H9 (cell line): ENCODE measurements around the gene AASDH. TPM values are rescaled to one million over a fixed set of nuclear protein-coding genes. Genes with fewer than 3 reads are reported as not detected.
A peak's percentile ranks its signal among the peaks of the same experiment; 100 is the strongest.

Experiments used
- DNase-seq: peaks from one replicate; pipeline ENCODE4 v3.0.0-alpha.2; 2017
- H2AFZ ChIP-seq: one replicate; pipeline ENCODE4 v1.6.1; 2013; ENCODE audit warnings: mild to moderate bottlenecking, low read length, control low read depth, moderate library complexity
- H2AK5ac ChIP-seq: 2 replicates; pipeline ENCODE4 v1.6.1; 2013; ENCODE audit warnings: low read length, control low read depth, mixed read lengths; ENCODE audit not compliant: insufficient read length
- H2BK120ac ChIP-seq: one replicate; pipeline ENCODE4 v1.6.1; 2013; ENCODE audit warnings: low read depth, mild to moderate bottlenecking, low read length, control low read depth, inconsistent platforms; ENCODE audit not compliant: poor library complexity, severe bottlenecking
- H2BK12ac ChIP-seq: 2 replicates; pipeline ENCODE4 v1.6.1; 2013; ENCODE audit warnings: low read length, control low read depth, mixed read lengths, low read depth; ENCODE audit not compliant: insufficient read length
- H2BK15ac ChIP-seq: 2 replicates; pipeline ENCODE4 v1.6.1; 2013; ENCODE audit warnings: low read depth, low read length, control low read depth
- H2BK20ac ChIP-seq: one replicate; pipeline ENCODE4 v1.6.1; 2013; ENCODE audit warnings: low read depth, mild to moderate bottlenecking, low read length, control low read depth, inconsistent platforms; ENCODE audit not compliant: poor library complexity, severe bottlenecking
- H2BK5ac ChIP-seq: 2 replicates; pipeline ENCODE4 v1.6.1; 2013; ENCODE audit warnings: low read length, control low read depth, mixed read lengths; ENCODE audit not compliant: insufficient read length
- H3K14ac ChIP-seq: 2 replicates; pipeline ENCODE4 v1.6.1; 2013; ENCODE audit warnings: low read length, control low read depth; ENCODE audit not compliant: insufficient read depth
- H3K18ac ChIP-seq: 2 replicates; pipeline ENCODE4 v1.6.1; 2013; ENCODE audit warnings: low read depth, mild to moderate bottlenecking, mixed read lengths, low read length, control low read depth; ENCODE audit not compliant: insufficient read length
- H3K23ac ChIP-seq: 2 replicates; pipeline ENCODE4 v1.6.1; 2013; ENCODE audit warnings: low read length, control low read depth, mixed read lengths, low read depth; ENCODE audit not compliant: insufficient read length
- H3K23me2 ChIP-seq: 2 replicates; pipeline ENCODE4 v1.6.1; 2013; ENCODE audit warnings: low read depth, mild to moderate bottlenecking, mixed read lengths, low read length, control low read depth; ENCODE audit not compliant: insufficient read length, poor library complexity, severe bottlenecking
- H3K27ac ChIP-seq: 2 replicates; pipeline ENCODE4 v1.5.1; 2013; ENCODE audit warnings: low read length, control low read depth, mixed read lengths, low read depth; ENCODE audit not compliant: insufficient read length
- H3K27me3 ChIP-seq: 2 replicates; pipeline ENCODE4 v1.6.1; 2013; ENCODE audit warnings: low read length, control low read depth, inconsistent platforms; ENCODE audit not compliant: insufficient read depth
- H3K4ac ChIP-seq: 2 replicates; pipeline ENCODE4 v1.6.1; 2013; ENCODE audit warnings: low read depth, mild to moderate bottlenecking, control low read depth, inconsistent platforms, low read length, moderate library complexity
- H3K4me1 ChIP-seq: 2 replicates; pipeline ENCODE4 v1.6.1; 2013; ENCODE audit warnings: low read length, control low read depth, inconsistent platforms; ENCODE audit not compliant: insufficient read depth
- H3K4me2 ChIP-seq: 2 replicates; pipeline ENCODE4 v1.6.1; 2013; ENCODE audit warnings: low read length, control low read depth, mixed read lengths; ENCODE audit not compliant: insufficient read length, insufficient read depth
- H3K56ac ChIP-seq: 2 replicates; pipeline ENCODE4 v1.6.1; 2013; ENCODE audit warnings: low read depth, mild to moderate bottlenecking, mixed read lengths, low read length, control low read depth; ENCODE audit not compliant: insufficient read length
- H3K79me1 ChIP-seq: 2 replicates; pipeline ENCODE4 v1.6.1; 2013; ENCODE audit warnings: low read depth, mild to moderate bottlenecking, moderate library complexity, low read length, control low read depth, inconsistent platforms; ENCODE audit not compliant: insufficient read depth, poor library complexity, severe bottlenecking
- H3K79me2 ChIP-seq: 2 replicates; pipeline ENCODE4 v1.6.1; 2013; ENCODE audit warnings: low read length, control low read depth, inconsistent platforms; ENCODE audit not compliant: insufficient read depth
- H3K9ac ChIP-seq: 2 replicates; pipeline ENCODE4 v1.6.1; 2013; ENCODE audit warnings: low read length, control low read depth, mixed read lengths; ENCODE audit not compliant: insufficient read length; ENCODE audit errors: extremely low read depth
- H3K9me3 ChIP-seq: one replicate; pipeline ENCODE4 v1.6.1; 2013; ENCODE audit warnings: low read depth, low read length, inconsistent platforms; ENCODE audit not compliant: control insufficient read depth
- H3T11ph ChIP-seq: one replicate; pipeline ENCODE4 v1.6.1; 2013; ENCODE audit warnings: mild to moderate bottlenecking, low read length, control low read depth, inconsistent platforms
- H4K20me1 ChIP-seq: one replicate; pipeline ENCODE4 v1.6.1; 2013; ENCODE audit not compliant: control insufficient read depth, insufficient read length, insufficient read depth
- H4K5ac ChIP-seq: 2 replicates; pipeline ENCODE4 v1.6.1; 2013; ENCODE audit warnings: low read depth, mild to moderate bottlenecking, mixed read lengths, low read length, control low read depth; ENCODE audit not compliant: insufficient read length
- H4K8ac ChIP-seq: replicated peaks from 2 replicates; pipeline ENCODE4 v1.6.1; 2013; ENCODE audit warnings: low read length, control low read depth, mixed read lengths, low read depth; ENCODE audit not compliant: insufficient read length
- H4K91ac ChIP-seq: 2 replicates; pipeline ENCODE4 v1.6.1; 2013; ENCODE audit warnings: low read depth, mild to moderate bottlenecking, moderate library complexity, mixed read lengths, low read length, control low read depth; ENCODE audit not compliant: insufficient read length
- H3K27ac Mint-ChIP-seq, 3 experiments: 2 replicates in 2 of 3; 3 replicates in 1 of 3; pipeline ENCODE4 v1.8.0; 2020 to 2021; ENCODE audit warnings: mixed read lengths in 3 of 3, mild to moderate bottlenecking in 1 of 3, moderate library complexity in 1 of 3
- H3K27me3 Mint-ChIP-seq: 2 replicates; pipeline ENCODE4 v1.8.0; 2021; ENCODE audit warnings: low read depth, mild to moderate bottlenecking, moderate library complexity, mixed read lengths
- H3K36me3 Mint-ChIP-seq, 3 experiments: 2 replicates in 2 of 3; 3 replicates in 1 of 3; pipeline ENCODE4 v1.8.0; 2020 to 2021; ENCODE audit warnings: low read depth in 3 of 3, mixed read lengths in 3 of 3; ENCODE audit not compliant: insufficient read depth in 1 of 3
- H3K4me1 Mint-ChIP-seq, 2 experiments: 2 replicates each; pipeline ENCODE4 v1.8.0; 2020; ENCODE audit warnings: mixed read lengths in 2 of 2
- H3K4me3 Mint-ChIP-seq, 2 experiments: 2 replicates in 1 of 2; 3 replicates in 1 of 2; pipeline ENCODE4 v1.8.0; 2020 to 2021; ENCODE audit warnings: mild to moderate bottlenecking in 2 of 2, mixed read lengths in 2 of 2, moderate library complexity in 1 of 2
- H3K9me3 Mint-ChIP-seq, 2 experiments: 2 replicates in 1 of 2; 3 replicates in 1 of 2; pipeline ENCODE4 v1.8.0; 2020; ENCODE audit warnings: mild to moderate bottlenecking in 2 of 2, mixed read lengths in 2 of 2, moderate library complexity in 1 of 2
- CTCF ChIP-seq: fragments of 200-600 bp; sonication (generic); conservative IDR thresholded peaks from 3 replicates; pipeline ENCODE4 v1.8.0; 2021; ENCODE audit warnings: antibody characterized with exemption, mild to moderate bottlenecking
- WGBS: extraction: QIAGEN DNeasy Blood & Tissue Kit; methylation state at CpG from one replicate; pipeline ENCODE4 v1.1.7; 2013; ENCODE audit warnings: missing lambda C conversion rate, low lambda C conversion rate, mixed read lengths; ENCODE audit not compliant: insufficient read length; ENCODE audit errors: extremely low coverage; 5-methylcytosine and 5-hydroxymethylcytosine counted together
- total RNA-seq: library from RNA; stranded (reverse); gene quantifications from 2 replicates; pipeline ENCODE4 v1.2.1, GENCODE V29; 2021

AASDH gene
- total RNA-seq, 1 experiment from 2014 or later = 12.9 TPM

- no peak for TF ChIP-seq CTCF
- Mint-ChIP-seq H3K36me3 (peaks cover 0 to 7% (median 0%) of the 10 kb centered on the region in 3 experiments; a peak in 3 of 7 replicates), H3K9me3 (no peaks in the 10 kb centered on the region), H3K4me3 (peak overlapping the region; percentile 86), H3K27ac (peak overlapping the region in 1 of 3 experiments; percentile 100; a peak in 2 of 7 replicates), H3K4me1 (peaks cover 20 to 29% of the 10 kb centered on the region in 2 experiments), H3K27me3 (peaks cover 4% of the 10 kb centered on the region; the same call in 1 of the 2 replicates)
- H3K9me3 ChIP-seq = no peaks in the 10 kb centered on the region
- no peak overlapping the region for H2BK12ac ChIP-seq
- H3K27me3 ChIP-seq = no peaks in the 10 kb centered on the region
- H3K79me1 ChIP-seq = no peaks in the 10 kb centered on the region
- WGBS = no CpG with 5 or more reads among the region's 6 CpGs
- H3K14ac ChIP-seq = no peak overlapping the region
- H3K23me2 ChIP-seq = peaks cover 4% of the 10 kb centered on the region
- H2BK15ac ChIP-seq = no peak overlapping the region
- H3K4me2 ChIP-seq = peak overlapping the region; percentile 93
- H3K18ac ChIP-seq = no peak overlapping the region
- no peak overlapping the region for H2BK5ac ChIP-seq
- no peak overlapping the region for H4K91ac ChIP-seq
- H3K9ac ChIP-seq = peak overlapping the region; percentile 71
- H3T11ph ChIP-seq = no peak overlapping the region
- H3K79me2 ChIP-seq = no peaks in the 10 kb centered on the region
- H3K23ac ChIP-seq = no peak overlapping the region
- H2AFZ ChIP-seq = no peak overlapping the region
- H4K20me1 ChIP-seq = no peaks in the 10 kb centered on the region
- H4K8ac ChIP-seq = no peak overlapping the region
- no peak for DNase-seq
- H3K4me1 ChIP-seq = no peaks in the 10 kb centered on the region
- no peak overlapping the region for H3K56ac ChIP-seq
- H3K27ac ChIP-seq = no peak overlapping the region
- H4K5ac ChIP-seq = no peak overlapping the region
- H2AK5ac ChIP-seq = no peak overlapping the region
- H2BK120ac ChIP-seq = no peak overlapping the region
- no peak overlapping the region for H2BK20ac ChIP-seq
- H3K4ac ChIP-seq = no peak overlapping the region
These were observed 1.0 kb upstream of the AASDH start for GRCh38 chr4:56388306-56388705.
